Muscle of leg (tissue), 11 donors: Measurements from ENCODE around the gene POLR1G. TPM values are rescaled to one million over a fixed set of nuclear protein-coding genes. Genes with fewer than 3 reads are reported as not detected.
"Not testable (repeated sequence)": the region's sequence is repeated elsewhere in the genome, so short reads cannot be mapped to it uniquely, and the experiment has no call there.

ENCODE experiments used
- DNase-seq: peaks from one replicate; pipeline ENCODE4 v3.0.0; 2013
- H3K27ac ChIP-seq: one replicate; pipeline ENCODE4 v1.5.1; 2013; ENCODE audit warnings: mild to moderate bottlenecking, low read length, control low read depth
- H3K27me3 ChIP-seq: one replicate; pipeline ENCODE4 v1.6.1; 2013; ENCODE audit warnings: low read length; ENCODE audit not compliant: control insufficient read depth, insufficient read depth
- H3K36me3 ChIP-seq: one replicate; pipeline ENCODE4 v1.6.1; 2013; ENCODE audit warnings: low read length; ENCODE audit not compliant: control insufficient read depth, insufficient read depth
- H3K4me1 ChIP-seq: one replicate; pipeline ENCODE4 v1.6.1; 2013; ENCODE audit warnings: low read length; ENCODE audit not compliant: control insufficient read depth, insufficient read depth
- H3K4me3 ChIP-seq: one replicate; pipeline ENCODE4 v1.5.1; 2013; ENCODE audit warnings: low read length, control low read depth
- H3K9me3 ChIP-seq: replicated peaks from 2 replicates; pipeline ENCODE4 v1.6.1; 2013; ENCODE audit warnings: low read depth, low read length; ENCODE audit not compliant: control insufficient read depth
- WGBS: methylation state at CpG from one replicate; pipeline ENCODE4 v1.1.5; 2013; ENCODE audit warnings: missing lambda C conversion rate; ENCODE audit not compliant: insufficient coverage; 5-methylcytosine and 5-hydroxymethylcytosine counted together
- polyA plus RNA-seq, 8 donors: library from polyadenylated mRNA; unstranded; fragments of 120-200 nt; gene quantifications; one replicate each; pipeline versions ENCODE4 v1.2.1 to v1.2.3, GENCODE V29; 2013; ENCODE audit warnings: inconsistent platforms in 1 of 8, low replicate concordance in 1 of 8; ENCODE audit not compliant: insufficient read length in 8 of 8, insufficient read depth in 1 of 8
- total RNA-seq: library from RNA; stranded (reverse); fragments of 120-200 nt; gene quantifications from one replicate; pipeline ENCODE4 v1.2.4, GENCODE V29; 2013

Gene POLR1G
- total and polyA plus RNA-seq, 9 donors: 4.4 to 8.9 (median 6.8) TPM

- WGBS: 88% methylated on average over 7 of the region's 8 CpGs
- Histone ChIP-seq H3K36me3 (peaks cover 24% of the 10 kb centered on the region), H3K4me3 (no peak overlapping the region), H3K9me3 (no peaks in the 10 kb centered on the region), H3K4me1 (peaks cover 34% of the 10 kb centered on the region), H3K27ac (no peak overlapping the region), H3K27me3 (peaks cover 29% of the 10 kb centered on the region)
- DNase-seq: no peak
Observed at GRCh38 chr19:45408121-45408520, 1.7 kb downstream of the POLR1G start.

GRCh38 chr19:45408830-45409556 is 2.5 kb downstream of the POLR1G start:
- Histone ChIP-seq H3K27me3 (peaks cover 21% of the 10 kb centered on the region), H3K36me3 (peaks cover 32% of the 10 kb centered on the region), H3K27ac (no peak overlapping the region), H3K4me1 (peaks cover 32% of the 10 kb centered on the region), H3K9me3 (no peaks in the 10 kb centered on the region), H3K4me3 (no peak overlapping the region)
- 79% methylated on average over 14 of the region's 15 CpGs for WGBS
- DNase-seq: no peak

DNA sequence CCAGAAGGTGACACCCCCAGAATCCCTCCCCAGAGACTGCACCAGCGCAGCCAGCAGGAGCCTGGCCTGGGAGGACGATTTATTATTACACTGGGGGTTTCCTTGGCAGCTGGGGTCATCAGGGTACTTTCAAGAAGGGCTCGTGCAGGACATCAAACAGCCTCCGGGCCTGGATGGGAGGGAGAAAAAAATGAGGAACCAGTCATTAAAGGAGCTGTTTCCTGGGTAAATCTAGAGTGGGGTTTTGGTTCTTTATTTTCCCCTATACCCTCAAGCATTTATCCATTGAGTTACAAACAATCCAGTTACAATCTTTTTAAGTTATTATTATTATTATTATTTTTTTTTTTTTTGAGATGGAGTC is 3.1 kb downstream of the POLR1G start:
- Histone ChIP-seq H3K27me3 (peaks cover 15% of the 10 kb centered on the region), H3K4me3 (no peak overlapping the region), H3K9me3 (no peaks in the 10 kb centered on the region), H3K36me3 (peaks cover 38% of the 10 kb centered on the region), H3K4me1 (peaks cover 26% of the 10 kb centered on the region), H3K27ac (no peak overlapping the region)
- no CpG with 5 or more reads among the region's 4 CpGs for WGBS
- no peak for DNase-seq

- H3K4me3 ChIP-seq, H3K9me3 ChIP-seq, H3K27me3 ChIP-seq, H3K27ac ChIP-seq, DNase-seq: not testable (repeated sequence)
- Histone ChIP-seq H3K4me1 (peaks cover 19% of the 10 kb centered on the region), H3K36me3 (peaks cover 42% of the 10 kb centered on the region)
- WGBS: no CpG with 5 or more reads among the region's 4 CpGs
Observed at GRCh38 chr19:45410330-45410729, 3.9 kb downstream of the POLR1G start.

DNA sequence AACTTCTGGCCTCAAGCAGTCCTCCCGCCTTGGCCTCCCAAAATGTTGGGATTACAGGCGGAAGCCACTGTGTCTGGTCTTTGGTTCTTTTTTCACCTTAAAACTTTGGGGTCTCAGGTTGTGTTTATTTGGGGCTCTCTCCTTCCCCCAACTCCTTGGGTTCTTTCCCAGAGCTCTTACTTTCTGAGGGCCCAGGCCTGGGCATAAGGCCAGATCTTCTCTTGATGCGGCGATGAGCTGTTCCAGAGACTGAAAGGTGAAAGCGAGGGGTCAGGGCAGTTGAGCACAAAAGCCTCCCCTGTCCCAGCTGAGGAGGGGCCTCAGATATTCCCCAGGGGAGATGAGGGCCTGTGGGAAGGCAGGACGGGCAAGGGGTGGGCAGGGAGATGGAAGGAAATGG is 7.1 kb downstream of the POLR1G start:
- H3K4me3 ChIP-seq: no peak overlapping the region
- H3K27me3 ChIP-seq: no peaks in the 10 kb centered on the region
- no peaks in the 10 kb centered on the region for H3K4me1 ChIP-seq
- H3K27ac ChIP-seq: no peak overlapping the region
- peaks cover 66% of the 10 kb centered on the region for H3K36me3 ChIP-seq
- H3K9me3 ChIP-seq: no peaks in the 10 kb centered on the region
- DNase-seq: no peak
- 94% methylated on average over 2 of the region's 6 CpGs for WGBS

GRCh38 chr19:45414468-45414867 is 8.0 kb downstream of the POLR1G start:
- DNase-seq: no peak
- H3K27me3 ChIP-seq: no peaks in the 10 kb centered on the region
- H3K27ac ChIP-seq: no peak overlapping the region
- peaks cover 68% of the 10 kb centered on the region for H3K36me3 ChIP-seq
- 97% methylated on average over 6 of the region's 8 CpGs for WGBS
- no peaks in the 10 kb centered on the region for H3K9me3 ChIP-seq
- H3K4me1 ChIP-seq: peaks cover 8% of the 10 kb centered on the region
- no peak overlapping the region for H3K4me3 ChIP-seq

GRCh38 chr19:45417151-45417550 is 10.7 kb downstream of the POLR1G start:
- 66% methylated on average over 4 of the region's 4 CpGs for WGBS

GRCh38 chr19:45418802-45419201 is 12.4 kb downstream of the POLR1G start:
- Histone ChIP-seq H3K27ac (peak overlapping the region; percentile 81), H3K27me3 (no peaks in the 10 kb centered on the region), H3K4me1 (peaks cover 28% of the 10 kb centered on the region), H3K4me3 (no peak overlapping the region), H3K9me3 (no peaks in the 10 kb centered on the region), H3K36me3 (peaks cover 69% of the 10 kb centered on the region)
- no peak for DNase-seq
- 62% methylated on average over 2 of the region's 9 CpGs for WGBS

More at GRCh38 chr19:45417151-45417550, 10.7 kb downstream of the POLR1G start:
- peaks cover 19% of the 10 kb centered on the region for H3K4me1 ChIP-seq
- H3K36me3 ChIP-seq: peaks cover 81% of the 10 kb centered on the region
- no peak for DNase-seq
- no peaks in the 10 kb centered on the region for H3K27me3 ChIP-seq
- H3K9me3 ChIP-seq: no peaks in the 10 kb centered on the region
- no peak overlapping the region for H3K27ac ChIP-seq
- H3K4me3 ChIP-seq: no peak overlapping the region

DNA sequence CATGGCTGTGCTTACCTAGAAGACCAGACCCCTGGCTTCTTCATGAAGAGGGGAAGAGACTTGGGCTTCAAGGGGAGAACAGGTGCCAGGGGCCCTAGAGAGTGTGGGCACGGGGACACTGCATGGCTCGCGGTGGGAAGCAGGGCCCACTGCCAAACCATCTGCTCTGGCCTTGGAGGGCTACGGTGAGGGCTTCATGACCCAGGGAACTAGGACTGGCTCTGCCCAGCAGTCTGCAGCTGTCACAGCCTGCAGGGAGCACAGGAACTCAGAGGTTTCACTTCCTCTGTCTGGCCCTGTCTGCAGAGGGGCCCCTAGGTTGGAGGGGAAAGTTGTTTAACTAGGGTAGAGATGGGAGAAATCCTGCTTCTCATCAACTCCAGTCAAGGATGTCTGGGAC is 13.0 kb downstream of the POLR1G start:
- 62% methylated on average over 4 of the region's 4 CpGs for WGBS
- Histone ChIP-seq H3K27me3 (no peaks in the 10 kb centered on the region), H3K27ac (peak overlapping the region; percentile 81), H3K9me3 (no peaks in the 10 kb centered on the region), H3K4me3 (no peak overlapping the region), H3K4me1 (peaks cover 33% of the 10 kb centered on the region), H3K36me3 (peaks cover 63% of the 10 kb centered on the region)
- DNase-seq: peak; percentile 75

DNA sequence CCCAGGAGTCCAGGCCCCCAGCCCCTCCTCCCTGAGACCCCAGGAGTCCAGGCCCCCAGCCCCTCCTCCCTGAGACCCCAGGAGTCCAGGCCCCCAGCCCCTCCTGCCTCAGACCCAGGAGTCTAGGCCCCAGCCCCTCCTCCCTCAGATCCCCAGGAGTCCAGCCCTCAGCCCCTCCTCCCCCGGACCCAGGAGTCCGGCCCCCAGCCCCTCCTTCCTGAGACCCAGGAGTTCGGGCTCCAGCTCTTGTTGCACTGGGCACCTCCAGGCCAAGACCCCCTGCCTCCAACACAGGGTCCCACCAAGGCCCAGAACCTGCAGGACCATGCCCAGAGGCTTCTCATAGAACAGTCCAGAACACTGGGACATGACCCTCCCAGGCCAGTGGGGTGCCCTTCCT is 13.5 kb downstream of the POLR1G start:
- H3K4me1 ChIP-seq: peaks cover 33% of the 10 kb centered on the region
- H3K27ac ChIP-seq: peak overlapping the region; percentile 57
- WGBS: 52% methylated on average over 3 of the region's 3 CpGs

GRCh38 chr19:45420356-45420755 is 13.9 kb downstream of the POLR1G start:
- Histone ChIP-seq H3K4me1 (peaks cover 33% of the 10 kb centered on the region), H3K4me3 (no peak overlapping the region), H3K27ac (no peak overlapping the region), H3K27me3 (no peaks in the 10 kb centered on the region), H3K9me3 (no peaks in the 10 kb centered on the region), H3K36me3 (peaks cover 58% of the 10 kb centered on the region)
- WGBS: 80% methylated on average over 8 of the region's 10 CpGs
- no peak for DNase-seq

More for the DNA sequence above, 13.5 kb downstream of the POLR1G start:
- H3K9me3 ChIP-seq: no peaks in the 10 kb centered on the region
- H3K36me3 ChIP-seq: peaks cover 58% of the 10 kb centered on the region
- no peak for DNase-seq
- H3K27me3 ChIP-seq: no peaks in the 10 kb centered on the region
- no peak overlapping the region for H3K4me3 ChIP-seq
